GM12878 (cell line): ENCODE data around the gene MTMR4. TPM values are rescaled to one million over a fixed set of nuclear protein-coding genes. Genes with fewer than 3 reads are reported as not detected.

Experiments
- ATAC-seq: fragments of 200-7000 bp; cut with Tn5 transposase; 3 replicates; pipeline ENCODE4 v1.9.1; 2020; ENCODE audit warnings: mild to moderate bottlenecking, moderate library complexity
- BruUV-seq: library from RNA; stranded (reverse); fragments of 400-500 nt; replicated peaks from 2 replicates; lab custom pipeline; 2021; lab: Mats Ljungman, UMichigan
- CTCF ChIA-PET: fragments of 300-600 bp; sonication (Branson Sonifier 250); formaldehyde crosslinking; extraction: SDS; loops from one replicate; lab custom pipeline; 2021; ENCODE audit warnings: inconsistent platforms; lab: Yijun Ruan, JAX
- POLR2A ChIA-PET: fragments of 350-600 bp; formaldehyde crosslinking; extraction: SDS; loops from one replicate; lab custom pipeline; 2021; ENCODE audit warnings: inconsistent platforms; lab: Charles Lee
- RAD21 ChIA-PET: fragments of 300-600 bp; sonication (Branson Sonifier 250); formaldehyde crosslinking; loops from one replicate; lab custom pipeline; 2023; ENCODE audit warnings: antibody characterized with exemption; ENCODE audit not compliant: unreplicated experiment; lab: Charles Lee
- SMC1A ChIA-PET: fragments of 300-600 bp; sonication (Branson Sonifier 250); formaldehyde crosslinking; loops from one replicate; lab custom pipeline; 2023; ENCODE audit not compliant: unreplicated experiment, uncharacterized antibody; lab: Charles Lee
- DNase-seq: peaks from one replicate; pipeline ENCODE4 v3.0.0-alpha.2; 2011; ENCODE audit warnings: low read depth, low spot score
- FAIRE-seq: peaks from 3 replicates; lab custom pipeline; 2011; peaks lifted over from hg19 to GRCh38; lab: Jason Lieb, UNC
- H2AFZ ChIP-seq: 2 replicates; pipeline ENCODE4 v1.6.0; 2011; ENCODE audit warnings: low read depth, low read length, control low read depth; ENCODE audit not compliant: control insufficient read depth
- H3K27ac ChIP-seq: 2 replicates; pipeline ENCODE4 v1.5.1; 2011; ENCODE audit warnings: control low read depth; ENCODE audit not compliant: control insufficient read depth, insufficient read depth
- H3K27me3 ChIP-seq, 2 experiments: replicated peaks in 1 of 2; 2 replicates each; pipeline versions ENCODE4 v1.6.0 to v1.6.1; 2011; ENCODE audit warnings: low read length in 1 of 2; ENCODE audit not compliant: control insufficient read depth in 2 of 2, insufficient read depth in 2 of 2
- H3K36me3 ChIP-seq, 2 experiments: 2 replicates each; pipeline ENCODE4 v1.5.1; 2011; ENCODE audit warnings: low read length in 1 of 2; ENCODE audit not compliant: control insufficient read depth in 2 of 2, insufficient read depth in 2 of 2
- H3K4me1 ChIP-seq: 2 replicates; pipeline ENCODE4 v1.6.1; 2011; ENCODE audit warnings: mild to moderate bottlenecking, low read length, moderate library complexity, mixed read lengths; ENCODE audit not compliant: control insufficient read depth, insufficient read depth
- H3K4me2 ChIP-seq: 2 replicates; pipeline ENCODE4 v1.6.0; 2011; ENCODE audit warnings: control low read depth; ENCODE audit not compliant: control insufficient read depth, insufficient read depth
- H3K4me3 ChIP-seq: fragments of 200-600 bp; sonication (generic); 2 replicates; pipeline ENCODE4 v1.5.1; 2016
- H3K79me2 ChIP-seq: 2 replicates; pipeline ENCODE4 v1.6.0; 2011; ENCODE audit warnings: low read length; ENCODE audit not compliant: control insufficient read depth, insufficient read depth
- H3K9ac ChIP-seq: 2 replicates; pipeline ENCODE4 v1.8.0; 2011; ENCODE audit warnings: low read length, control low read depth, mixed read lengths; ENCODE audit not compliant: control insufficient read depth, insufficient read depth
- H3K9me3 ChIP-seq: replicated peaks from 3 replicates; pipeline ENCODE4 v1.5.1; 2011; ENCODE audit warnings: mild to moderate bottlenecking, low read length; ENCODE audit not compliant: control insufficient read depth, insufficient read depth
- H4K20me1 ChIP-seq: 2 replicates; pipeline ENCODE4 v1.6.0; 2011; ENCODE audit not compliant: control insufficient read depth, insufficient read depth
- CEBPB ChIP-seq, 2 experiments: fragments of 150-350 bp in 1 of 2; IDR thresholded peaks; 2 replicates each; pipeline ENCODE4 v1.6.1; 2012 to 2014; ENCODE audit warnings: low read depth in 2 of 2, low read length in 2 of 2, borderline replicate concordance in 1 of 2, inconsistent platforms in 1 of 2
- KAT2A ChIP-seq: conservative IDR thresholded peaks from 2 replicates; pipeline ENCODE4 v1.6.1; 2011; ENCODE audit warnings: low read depth, low read length; ENCODE audit not compliant: control insufficient read depth
- MLLT1 ChIP-seq: fragments of 450-650 bp; IDR thresholded peaks from 2 replicates; pipeline ENCODE4 v1.6.1; 2016; ENCODE audit warnings: mild to moderate bottlenecking
- MTA2 ChIP-seq: fragments of 450-650 bp; IDR thresholded peaks from 2 replicates; pipeline ENCODE4 v1.6.1; 2016; ENCODE audit warnings: low read depth, mild to moderate bottlenecking, moderate library complexity
- NBN ChIP-seq: fragments of 450-650 bp; IDR thresholded peaks from 2 replicates; pipeline ENCODE4 v1.6.1; 2016
- SIX5 ChIP-seq: IDR thresholded peaks from 2 replicates; pipeline ENCODE4 v1.6.1; 2011; ENCODE audit warnings: mild to moderate bottlenecking, low read depth, low read length, moderate library complexity; ENCODE audit not compliant: severe bottlenecking
- ZBED1 ChIP-seq: IDR thresholded peaks from 2 replicates; pipeline ENCODE4 v1.6.1; 2016; ENCODE audit warnings: borderline replicate concordance
- ZNF24 ChIP-seq: fragments of 450-650 bp; IDR thresholded peaks from 2 replicates; pipeline ENCODE4 v1.6.1; 2017; ENCODE audit warnings: antibody characterized with exemption, mild to moderate bottlenecking
- WGBS: methylation state at CpG from one replicate; pipeline ENCODE4 v1.1.6; 2016; ENCODE audit warnings: low lambda C conversion rate; ENCODE audit not compliant: insufficient replicate concordance, insufficient coverage; ENCODE audit errors: missing lambda C conversion rate; 5-methylcytosine and 5-hydroxymethylcytosine counted together
- in situ Hi-C: fragments of 300-500 bp; cut with MboI; formaldehyde crosslinking; loops from 9 replicates; pipeline ENCODE4 v1.14.3; 2018; ENCODE audit warnings: mixed read lengths
- intact Hi-C: fragments of 100-400 bp; cut with micrococcal nuclease; formaldehyde crosslinking; loops from one replicate; pipeline ENCODE4 v1.14.2; 2022; ENCODE audit not compliant: unreplicated experiment
- polyA plus RNA-seq, 11 experiments: library from polyadenylated mRNA; depleted of rRNA in 4 of 11; unstranded in 6 of 11; stranded (reverse) in 5 of 11; fragments of >200 nt; fragmentation: Nextera tagmentation in 4 of 11; fragmentation: Illumina TruSeq in 1 of 11; extraction: Ambion mirVana in 4 of 11; extraction: Trizol in 1 of 11; gene quantifications; 1 replicate in 1 of 11; 2 replicates in 10 of 11; pipeline versions ENCODE4 v1.2.1 to v1.2.3, GENCODE V29; 2011 to 2016; ENCODE audit warnings: inconsistent platforms in 2 of 11, missing spikeins in 2 of 11, low read depth in 1 of 11
- total RNA-seq, 4 experiments: library from RNA; depleted of rRNA in 3 of 4; stranded (reverse); fragments of >200 nt in 3 of 4; fragmentation: Illumina TruSeq in 1 of 4; extraction: Trizol in 1 of 4; gene quantifications; 2 replicates each; pipeline versions ENCODE4 v1.2.1 to v1.2.3, GENCODE V29; 2013 to 2021
- TF ChIP-seq, protein P1 (sequence below): IDR thresholded peaks from 2 replicates; pipeline ENCODE4 v1.6.1; 2012; ENCODE audit warnings: low read length, inconsistent platforms

The MTMR4 gene
- total and polyA plus RNA-seq, 10 of the 15 experiments (the other 5 are each of a cell fraction or from before 2014, with no cell fraction given): 12.8 to 127 (median 53.2) TPM

DNA sequence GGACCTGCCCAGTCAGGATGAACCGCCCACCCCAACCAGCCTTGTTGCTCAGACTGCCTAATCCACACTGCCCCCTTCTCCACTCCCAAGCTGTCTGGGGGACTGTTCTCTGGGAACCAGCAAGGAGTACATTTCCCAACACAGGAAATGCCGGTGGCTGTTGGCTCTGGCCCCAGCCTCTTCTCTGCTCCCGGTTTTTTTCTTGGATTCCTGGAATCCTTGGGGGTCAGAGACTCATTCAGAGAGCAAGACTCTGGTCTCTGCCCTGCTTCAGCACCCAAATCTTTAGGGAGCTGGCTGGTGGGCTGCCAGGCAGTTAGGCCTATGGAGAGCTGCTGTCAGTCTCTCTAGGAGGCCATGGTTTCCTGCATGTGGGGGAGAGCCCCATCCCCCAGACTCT, 10.8 kb upstream of the MTMR4 start:
- Histone ChIP-seq H3K4me2 (no peak overlapping the region), H4K20me1 (no peaks in the 10 kb centered on the region), H3K9me3 (no peaks in the 10 kb centered on the region), H3K27me3 (no peaks in the 10 kb centered on the region; a peak in 1 of 4 replicates), H3K9ac (no peak overlapping the region), H3K4me1 (0 out of 2 replicates have a peak, but pooled peaks cover 3% of the 10 kb centered on the region), H3K27ac (no peak overlapping the region), H3K79me2 (no peaks in the 10 kb centered on the region), H3K36me3 (no peaks in the 10 kb centered on the region), H3K4me3 (no peak overlapping the region), H2AFZ (no peak overlapping the region)
- no TSS peak for BruUV-seq
- CTCF ChIA-PET: no interaction called here
- ATAC-seq: no peak
- TF ChIP-seq SIX5: no peak
- no peak for TF ChIP-seq NBN
- TF ChIP-seq MTA2: no peak
- TF ChIP-seq, protein P1, sequence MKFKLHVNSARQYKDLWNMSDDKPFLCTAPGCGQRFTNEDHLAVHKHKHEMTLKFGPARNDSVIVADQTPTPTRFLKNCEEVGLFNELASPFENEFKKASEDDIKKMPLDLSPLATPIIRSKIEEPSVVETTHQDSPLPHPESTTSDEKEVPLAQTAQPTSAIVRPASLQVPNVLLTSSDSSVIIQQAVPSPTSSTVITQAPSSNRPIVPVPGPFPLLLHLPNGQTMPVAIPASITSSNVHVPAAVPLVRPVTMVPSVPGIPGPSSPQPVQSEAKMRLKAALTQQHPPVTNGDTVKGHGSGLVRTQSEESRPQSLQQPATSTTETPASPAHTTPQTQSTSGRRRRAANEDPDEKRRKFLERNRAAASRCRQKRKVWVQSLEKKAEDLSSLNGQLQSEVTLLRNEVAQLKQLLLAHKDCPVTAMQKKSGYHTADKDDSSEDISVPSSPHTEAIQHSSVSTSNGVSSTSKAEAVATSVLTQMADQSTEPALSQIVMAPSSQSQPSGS: no peak
- no peak for TF ChIP-seq KAT2A
- TF ChIP-seq MLLT1: no peak
- no peak for TF ChIP-seq ZBED1
- no peak for TF ChIP-seq CEBPB (IDR thresholded peaks at IDR 0.05; ENCODE audit: borderline replicate concordance in 1 of 2, low read depth in 2 of 2, low read length in 2 of 2)
- no peak for TF ChIP-seq ZNF24
- in situ Hi-C loops (no loop called here), intact Hi-C loops (no loop called here)
- no peak for DNase-seq
- RAD21 ChIA-PET: no interaction called here
- WGBS: 28% methylated on average over 3 of the region's 3 CpGs
- POLR2A ChIA-PET: no interaction called here
- SMC1A ChIA-PET: interaction anchor here (1.1 kb wide), 1 partner anchor 187 kb away, joined by 3 read pairs; no protein-coding TSS in a partner anchor
- FAIRE-seq: no peak
